Amygdala (tissue), 56 donors: ENCODE data around the gene PPP1R13B.

ENCODE experiments used
- DNase-seq, 56 donors: peaks; one replicate each; lab custom pipeline; 2025; lab: John Stamatoyannopoulos, UW

PPP1R13B gene

GRCh38 chr14:103881268-103882201 lies 34.2 kb upstream of the PPP1R13B start:
- peak in 3 of 56 donors; percentile 14 to 28 (median 24) for DNase-seq

GRCh38 chr14:103880348-103881267 lies 33.2 kb upstream of the PPP1R13B start:
- peak in 27 of 56 donors; percentile 15 to 79 (median 41) for DNase-seq

- DNase-seq, result no peak
Measured at GRCh38 chr14:103879570-103880347, 32.4 kb upstream of the PPP1R13B start.

- no peak for DNase-seq
Measured at GRCh38 chr14:103879118-103879569, 31.8 kb upstream of the PPP1R13B start.

GRCh38 chr14:103878180-103878579 lies 30.8 kb upstream of the PPP1R13B start:
- no peak for DNase-seq

GRCh38 chr14:103875010-103875409 lies 27.6 kb upstream of the PPP1R13B start:
- no peak for DNase-seq

- DNase-seq, result no peak
Measured at GRCh38 chr14:103872481-103873113, 25.2 kb upstream of the PPP1R13B start.

GRCh38 chr14:103871596-103872480 lies 24.5 kb upstream of the PPP1R13B start:
- DNase-seq, result no peak

GRCh38 chr14:103870891-103871595 lies 23.7 kb upstream of the PPP1R13B start:
- DNase-seq, result no peak

GRCh38 chr14:103870144-103870876 lies 22.9 kb upstream of the PPP1R13B start:
- no peak for DNase-seq

GRCh38 chr14:103869406-103870143 lies 22.2 kb upstream of the PPP1R13B start:
- DNase-seq, result no peak

GRCh38 chr14:103868242-103868897 lies 21.0 kb upstream of the PPP1R13B start:
- DNase-seq, result no peak

- DNase-seq, result peak in 7 of 56 donors; percentile 14 to 47 (median 23)
Measured at GRCh38 chr14:103867523-103867953, 20.2 kb upstream of the PPP1R13B start.

- DNase-seq, result no peak
Measured at GRCh38 chr14:103867020-103867419, 19.6 kb upstream of the PPP1R13B start.

- DNase-seq, result no peak
Measured at GRCh38 chr14:103863245-103863644, 15.9 kb upstream of the PPP1R13B start.

- no peak for DNase-seq
Measured at GRCh38 chr14:103862393-103862782, 15.0 kb upstream of the PPP1R13B start.
